Mesenchymal stem cell (in vitro differentiated cells and primary cell): ENCODE results near the gene TRIP6.

Experiments used
- DNase-seq: peaks from one replicate; pipeline ENCODE4 v3.0.0-alpha.2; 2013
- H2AFZ ChIP-seq: one replicate; pipeline ENCODE4 v1.6.1; 2013; ENCODE audit warnings: low read depth, mild to moderate bottlenecking, control low read depth, inconsistent platforms, low read length, moderate library complexity
- H2AK5ac ChIP-seq: 2 replicates; pipeline ENCODE4 v1.6.1; 2013; ENCODE audit warnings: low read length, moderate library complexity, mild to moderate bottlenecking, inconsistent platforms; ENCODE audit not compliant: severe bottlenecking
- H2BK120ac ChIP-seq: one replicate; pipeline ENCODE4 v1.6.1; 2013; ENCODE audit warnings: low read depth, mild to moderate bottlenecking, inconsistent platforms, low read length, moderate library complexity
- H2BK12ac ChIP-seq, 2 experiments: one replicate each; pipeline ENCODE4 v1.6.1; 2013; ENCODE audit warnings: inconsistent platforms in 2 of 2, low read length in 2 of 2, mild to moderate bottlenecking in 2 of 2, moderate library complexity in 2 of 2, control low read depth in 1 of 2
- H2BK15ac ChIP-seq: one replicate; pipeline ENCODE4 v1.6.1; 2013; ENCODE audit warnings: mild to moderate bottlenecking, low read depth, inconsistent platforms; ENCODE audit not compliant: poor library complexity, severe bottlenecking
- H2BK5ac ChIP-seq: 2 replicates; pipeline ENCODE4 v1.6.1; 2013; ENCODE audit warnings: low read depth, mild to moderate bottlenecking, low read length, control low read depth, inconsistent platforms; ENCODE audit not compliant: poor library complexity, severe bottlenecking
- H3K14ac ChIP-seq, 2 experiments: one replicate each; pipeline ENCODE4 v1.6.1; 2013; ENCODE audit warnings: inconsistent platforms in 2 of 2, low read length in 2 of 2, control low read depth in 1 of 2, mild to moderate bottlenecking in 1 of 2, moderate library complexity in 1 of 2
- H3K18ac ChIP-seq, 2 experiments: one replicate each; pipeline ENCODE4 v1.6.1; 2013; ENCODE audit warnings: inconsistent platforms in 2 of 2, low read length in 2 of 2, control low read depth in 1 of 2, low read depth in 1 of 2, mild to moderate bottlenecking in 1 of 2
- H3K23ac ChIP-seq, 2 experiments: one replicate each; pipeline ENCODE4 v1.6.1; 2013; ENCODE audit warnings: inconsistent platforms in 2 of 2, low read length in 2 of 2, mild to moderate bottlenecking in 2 of 2, moderate library complexity in 2 of 2, control low read depth in 1 of 2
- H3K27ac ChIP-seq: 2 replicates; pipeline ENCODE4 v1.5.1; 2013; ENCODE audit warnings: mild to moderate bottlenecking, moderate library complexity, low read length, control low read depth, inconsistent platforms; ENCODE audit not compliant: poor library complexity, severe bottlenecking
- H3K27me3 ChIP-seq, 2 experiments: 2 replicates each; pipeline versions ENCODE4 v1.6.1 to v1.7.0; 2013; ENCODE audit warnings: low read length in 2 of 2, mild to moderate bottlenecking in 2 of 2, moderate library complexity in 2 of 2, control low read depth in 1 of 2, inconsistent platforms in 1 of 2; ENCODE audit not compliant: control insufficient read depth in 1 of 2, insufficient read depth in 1 of 2
- H3K36me3 ChIP-seq, 2 experiments: 2 replicates each; pipeline versions ENCODE4 v1.6.1 to v1.7.0; 2013; ENCODE audit warnings: low read length in 2 of 2, control low read depth in 1 of 2, inconsistent platforms in 1 of 2, low read depth in 1 of 2, mild to moderate bottlenecking in 1 of 2; ENCODE audit not compliant: insufficient read depth in 2 of 2, control insufficient read depth in 1 of 2
- H3K4ac ChIP-seq, 2 experiments: one replicate each; pipeline ENCODE4 v1.6.1; 2013; ENCODE audit warnings: inconsistent platforms in 2 of 2, low read length in 2 of 2, mild to moderate bottlenecking in 2 of 2, moderate library complexity in 2 of 2, control low read depth in 1 of 2, low read depth in 1 of 2
- H3K4me1 ChIP-seq: 2 replicates; pipeline ENCODE4 v1.6.1; 2013; ENCODE audit warnings: low read depth, low read length, control low read depth; ENCODE audit not compliant: control insufficient read depth, insufficient read depth
- H3K4me2 ChIP-seq: 2 replicates; pipeline ENCODE4 v1.6.1; 2013; ENCODE audit warnings: low read length, mild to moderate bottlenecking, inconsistent platforms; ENCODE audit not compliant: poor library complexity, severe bottlenecking
- H3K4me3 ChIP-seq, 2 experiments: 2 replicates each; pipeline versions ENCODE4 v1.5.1 to v1.7.0; 2013; ENCODE audit warnings: low read length in 2 of 2, mild to moderate bottlenecking in 2 of 2, control low read depth in 1 of 2, low read depth in 1 of 2; ENCODE audit not compliant: insufficient read depth in 1 of 2
- H3K79me1 ChIP-seq: replicated peaks from 2 replicates; pipeline ENCODE4 v1.6.1; 2013; ENCODE audit warnings: mild to moderate bottlenecking, control low read depth, low read length, inconsistent platforms; ENCODE audit not compliant: poor library complexity, severe bottlenecking
- H3K9ac ChIP-seq: 2 replicates; pipeline ENCODE4 v1.7.0; 2013; ENCODE audit warnings: mild to moderate bottlenecking, low read length, moderate library complexity
- H3K9me3 ChIP-seq: 2 replicates; pipeline ENCODE4 v1.7.0; 2013; ENCODE audit warnings: mild to moderate bottlenecking, low read length; ENCODE audit not compliant: control insufficient read depth
- H4K8ac ChIP-seq: one replicate; pipeline ENCODE4 v1.6.1; 2013; ENCODE audit warnings: inconsistent platforms, mild to moderate bottlenecking, low read length, moderate library complexity
- H4K91ac ChIP-seq: one replicate; pipeline ENCODE4 v1.6.1; 2013; ENCODE audit warnings: mild to moderate bottlenecking, low read length, inconsistent platforms
- WGBS: methylation state at CpG from one replicate; pipeline ENCODE4 v1.1.7; 2013; ENCODE audit warnings: mixed read lengths; 5-methylcytosine and 5-hydroxymethylcytosine counted together

The TRIP6 gene

DNA sequence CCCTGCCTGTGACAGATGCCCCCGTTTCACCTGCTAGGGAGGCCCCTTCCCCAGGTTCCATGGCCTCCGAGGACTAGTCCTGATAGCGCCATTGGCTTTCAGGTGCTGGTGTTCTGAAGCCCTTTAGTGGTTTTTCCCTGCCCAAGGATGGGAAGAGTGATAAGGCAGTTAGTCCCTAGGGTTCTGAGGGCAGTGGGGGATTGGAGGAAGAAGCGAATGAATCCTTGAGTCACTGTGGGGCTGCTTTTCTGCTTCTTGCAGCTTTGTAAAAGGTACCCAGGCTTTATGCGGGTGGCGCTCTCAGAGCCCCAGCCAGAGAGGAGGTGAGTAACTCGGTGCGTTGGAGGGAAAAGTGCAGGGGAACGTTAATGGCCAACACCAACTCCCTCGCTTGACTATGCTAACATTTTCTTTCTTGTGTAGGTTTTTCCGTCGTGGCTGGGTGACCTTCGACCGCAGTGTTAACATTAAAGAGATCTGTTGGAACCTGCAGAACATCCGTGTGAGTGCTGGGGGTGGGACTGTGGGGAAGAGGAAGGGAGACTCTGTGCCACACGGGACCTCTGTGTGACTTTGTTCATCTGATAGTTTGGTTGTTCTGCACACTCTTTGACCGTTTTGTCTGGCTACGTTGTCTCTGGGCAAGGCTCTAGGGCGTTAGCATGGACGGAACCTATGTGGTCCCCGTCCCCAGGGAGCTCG lies 18.4 kb downstream of the TRIP6 start:
- 91% methylated on average over 22 of the region's 22 CpGs for WGBS
- H3K4me3 ChIP-seq, result no peak overlapping the region
- DNase-seq, result no peak

DNA sequence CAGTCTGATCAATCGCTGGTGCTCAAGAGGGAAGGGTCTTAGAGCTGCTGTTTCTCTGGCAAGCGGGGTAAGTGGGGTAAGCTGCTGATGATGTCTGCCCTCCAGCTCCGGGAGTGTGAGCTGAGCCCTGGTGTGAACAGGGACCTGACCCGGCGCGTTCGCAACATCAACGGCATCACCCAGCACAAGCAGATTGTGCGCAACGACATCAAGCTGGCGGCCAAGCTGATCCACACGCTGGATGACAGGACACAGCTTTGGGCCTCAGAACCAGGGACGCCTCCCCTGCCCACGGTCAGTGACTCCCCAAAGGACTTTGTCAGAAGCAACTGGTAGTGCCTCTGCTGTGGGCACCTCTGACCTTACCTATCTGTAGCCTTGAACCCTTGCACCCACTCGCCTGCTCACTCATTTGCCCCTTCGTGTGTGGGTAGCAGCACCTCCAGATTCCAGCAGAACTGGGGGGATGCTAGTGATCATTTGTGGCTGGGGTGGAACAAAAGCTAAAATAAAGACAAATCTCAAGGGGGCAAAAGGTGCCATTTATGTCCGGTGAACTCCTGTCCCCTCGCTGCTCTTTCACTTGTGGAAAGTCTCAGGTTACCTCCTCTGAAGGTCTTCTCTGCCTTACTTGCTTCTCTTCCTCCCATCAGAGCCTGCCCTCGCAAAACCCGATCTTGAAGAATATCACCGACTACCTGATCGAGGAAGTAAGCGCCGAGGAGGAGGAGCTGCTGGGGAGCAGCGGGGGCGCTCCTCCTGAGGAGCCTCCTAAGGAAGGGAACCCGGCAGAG lies 19.2 kb downstream of the TRIP6 start:
- Histone ChIP-seq H3K27ac (no peak overlapping the region), H3K79me1 (peaks cover 31% of the 10 kb centered on the region), H3K9ac (no peak overlapping the region), H3K4me3 (no peak overlapping the region), H3K14ac (no peak overlapping the region), H3K27me3 (no peaks in the 10 kb centered on the region), H3K36me3 (peaks cover 74 to 76% of the 10 kb centered on the region in 2 experiments), H3K4me1 (peaks cover 26% of the 10 kb centered on the region), H3K4ac (no peak overlapping the region), H4K8ac (peak overlapping the region; percentile 47), H2BK15ac (no peak overlapping the region), H3K4me2 (no peak overlapping the region), H2BK120ac (no peak overlapping the region), H4K91ac (no peak overlapping the region), H3K23ac (no peak overlapping the region), H3K9me3 (no peaks in the 10 kb centered on the region), H2BK5ac (no peak overlapping the region), H2AK5ac (no peak overlapping the region), H2AFZ (no peak overlapping the region), H3K18ac (no peak overlapping the region), H2BK12ac (no peak overlapping the region)
- DNase-seq, result no peak
- 97% methylated on average over 27 of the region's 27 CpGs for WGBS

More for the DNA sequence above, 18.4 kb downstream of the TRIP6 start:
- Histone ChIP-seq H3K23ac (no peak overlapping the region), H2BK120ac (no peak overlapping the region), H2BK15ac (no peak overlapping the region), H2AK5ac (no peak overlapping the region), H4K91ac (no peak overlapping the region), H3K4me1 (peaks cover 20% of the 10 kb centered on the region), H2BK12ac (no peak overlapping the region), H2AFZ (no peak overlapping the region), H3K9me3 (no peaks in the 10 kb centered on the region), H4K8ac (no peak overlapping the region), H3K14ac (no peak overlapping the region), H3K9ac (no peak overlapping the region), H3K18ac (no peak overlapping the region), H2BK5ac (no peak overlapping the region), H3K36me3 (peaks cover 80 to 82% of the 10 kb centered on the region in 2 experiments), H3K79me1 (peaks cover 35% of the 10 kb centered on the region), H3K4me2 (no peak overlapping the region), H3K27ac (no peak overlapping the region), H3K4ac (no peak overlapping the region), H3K27me3 (no peaks in the 10 kb centered on the region)

DNA sequence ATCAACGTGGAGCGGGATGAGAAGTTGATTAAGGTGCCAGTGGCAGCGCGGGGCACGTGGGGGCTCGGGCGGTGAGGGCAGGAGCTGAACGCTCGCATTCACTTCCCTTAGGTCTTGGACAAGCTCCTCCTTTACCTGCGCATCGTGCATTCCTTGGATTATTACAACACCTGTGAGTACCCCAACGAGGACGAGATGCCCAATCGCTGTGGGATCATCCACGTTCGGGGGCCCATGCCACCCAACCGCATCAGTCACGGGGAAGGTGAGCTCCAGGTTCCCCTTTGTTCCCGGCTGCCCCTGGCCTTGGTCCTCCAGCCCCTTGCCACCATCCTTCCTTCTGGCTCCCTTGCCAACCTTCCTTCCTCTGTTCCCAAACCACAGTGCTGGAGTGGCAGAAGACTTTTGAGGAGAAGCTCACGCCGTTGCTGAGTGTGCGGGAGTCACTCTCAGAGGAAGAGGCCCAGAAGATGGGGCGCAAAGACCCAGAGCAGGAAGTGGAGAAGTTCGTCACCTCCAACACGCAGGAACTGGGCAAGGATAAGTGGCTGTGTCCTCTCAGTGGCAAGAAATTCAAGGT lies 19.8 kb downstream of the TRIP6 start:
- Histone ChIP-seq H3K9me3 (no peaks in the 10 kb centered on the region), H2BK120ac (no peak overlapping the region), H2AK5ac (no peak overlapping the region), H4K8ac (peak overlapping the region; percentile 59), H3K14ac (no peak overlapping the region), H3K4me1 (peaks cover 26% of the 10 kb centered on the region), H3K27me3 (no peaks in the 10 kb centered on the region), H4K91ac (peak overlapping the region; percentile 64), H3K18ac (no peak overlapping the region), H3K23ac (no peak overlapping the region), H2BK12ac (no peak overlapping the region), H3K79me1 (peaks cover 25% of the 10 kb centered on the region), H3K4ac (no peak overlapping the region), H3K4me3 (no peak overlapping the region), H3K4me2 (no peak overlapping the region), H3K9ac (no peak overlapping the region), H2AFZ (no peak overlapping the region), H2BK15ac (no peak overlapping the region), H3K27ac (no peak overlapping the region), H3K36me3 (peaks cover 67 to 70% of the 10 kb centered on the region in 2 experiments), H2BK5ac (no peak overlapping the region)
- DNase-seq, result no peak
- WGBS, result 96% methylated on average over 25 of the region's 25 CpGs
